Loucy (cell line): ENCODE results near the gene DAB1.

Experiments
- H2AFZ ChIP-seq: fragments of 200-600 bp; sonication (generic); 2 replicates; pipeline ENCODE4 v1.6.0; 2016; ENCODE audit warnings: antibody characterized with exemption, mild to moderate bottlenecking, low read length, moderate library complexity
- H3F3A ChIP-seq: fragments of 200-600 bp; 2 replicates; pipeline ENCODE4 v1.6.0; 2016; ENCODE audit warnings: antibody characterized with exemption, low read depth, mild to moderate bottlenecking
- H3K27me3 ChIP-seq: fragments of 200-600 bp; sonication (generic); 2 replicates; pipeline ENCODE4 v1.6.1; 2014; ENCODE audit warnings: low read length, mild to moderate bottlenecking; ENCODE audit not compliant: insufficient read depth, poor library complexity, severe bottlenecking
- H3K36me3 ChIP-seq: fragments of 200-600 bp; sonication (generic); 2 replicates; pipeline ENCODE4 v1.6.1; 2016; ENCODE audit warnings: low read length; ENCODE audit not compliant: insufficient read depth
- H3K4me1 ChIP-seq: fragments of 200-600 bp; sonication (generic); 2 replicates; pipeline ENCODE4 v1.5.1; 2014; ENCODE audit warnings: low read length, mild to moderate bottlenecking; ENCODE audit not compliant: insufficient read depth, poor library complexity, severe bottlenecking
- H3K4me2 ChIP-seq: fragments of 200-600 bp; sonication (generic); 2 replicates; pipeline ENCODE4 v1.6.0; 2014; ENCODE audit warnings: antibody characterized with exemption, low read length, low read depth, mild to moderate bottlenecking; ENCODE audit not compliant: poor library complexity, severe bottlenecking
- H3K4me3 ChIP-seq: fragments of 200-600 bp; sonication (generic); 2 replicates; pipeline ENCODE4 v1.5.1; 2014; ENCODE audit warnings: low read length, mild to moderate bottlenecking, mixed read lengths; ENCODE audit not compliant: poor library complexity, severe bottlenecking
- H3K79me2 ChIP-seq: fragments of 200-600 bp; sonication (generic); 2 replicates; pipeline ENCODE4 v1.6.1; 2014; ENCODE audit warnings: low read length; ENCODE audit not compliant: insufficient read depth
- H3K9ac ChIP-seq: fragments of 200-600 bp; sonication (generic); 2 replicates; pipeline ENCODE4 v1.6.0; 2014; ENCODE audit warnings: mild to moderate bottlenecking, low read depth, low read length, moderate library complexity; ENCODE audit not compliant: poor library complexity, severe bottlenecking
- H3K9me2 ChIP-seq: fragments of 200-600 bp; sonication (generic); replicated peaks from 2 replicates; pipeline ENCODE4 v1.6.1; 2016; ENCODE audit warnings: low read depth, low read length, mixed read lengths
- H3K9me3 ChIP-seq: fragments of 200-600 bp; sonication (generic); 2 replicates; pipeline ENCODE4 v1.6.1; 2014; ENCODE audit warnings: mild to moderate bottlenecking, antibody characterized with exemption, low read length, low read depth; ENCODE audit not compliant: insufficient read depth
- H4K20me1 ChIP-seq: fragments of 200-600 bp; sonication (generic); 2 replicates; pipeline ENCODE4 v1.6.0; 2014; ENCODE audit warnings: antibody characterized with exemption, low read length, mild to moderate bottlenecking; ENCODE audit not compliant: insufficient read depth, poor library complexity, severe bottlenecking
- CTCF ChIP-seq: fragments of 200-600 bp; sonication (generic); conservative IDR thresholded peaks from 2 replicates; pipeline ENCODE4 v1.5.1; 2014; ENCODE audit warnings: mild to moderate bottlenecking, antibody characterized with exemption, low read length
- EZH2phosphoT487 ChIP-seq: fragments of 200-600 bp; IDR thresholded peaks from 2 replicates; pipeline ENCODE4 v1.6.1; 2018; ENCODE audit warnings: antibody characterized with exemption, mild to moderate bottlenecking, moderate library complexity, borderline replicate concordance

DAB1 gene

GRCh38 chr1:56968878-56969495 is 454.9 kb downstream of the DAB1 start:
- H2AFZ ChIP-seq, result no peak overlapping the region
- TF ChIP-seq EZH2phosphoT487, result no peak
- TF ChIP-seq CTCF, result no peak
- H3F3A ChIP-seq, result no peaks in the 10 kb centered on the region
- no peaks in the 10 kb centered on the region for H3K27me3 ChIP-seq
- no peak overlapping the region for H3K9ac ChIP-seq
- H3K9me3 ChIP-seq, result no peaks in the 10 kb centered on the region
- H3K4me1 ChIP-seq, result no peaks in the 10 kb centered on the region
- no peak overlapping the region for H3K4me3 ChIP-seq
- no peaks in the 10 kb centered on the region for H3K79me2 ChIP-seq
- H3K9me2 ChIP-seq, result no peaks in the 10 kb centered on the region
- H3K36me3 ChIP-seq, result no peaks in the 10 kb centered on the region
- H3K4me2 ChIP-seq, result no peak overlapping the region
- no peaks in the 10 kb centered on the region for H4K20me1 ChIP-seq

GRCh38 chr1:56967900-56968832 is 455.7 kb downstream of the DAB1 start:
- H3K4me1 ChIP-seq, result no peaks in the 10 kb centered on the region
- no peaks in the 10 kb centered on the region for H3K36me3 ChIP-seq
- no peaks in the 10 kb centered on the region for H3K27me3 ChIP-seq
- no peaks in the 10 kb centered on the region for H3F3A ChIP-seq
- H3K9me3 ChIP-seq, result no peaks in the 10 kb centered on the region
- H3K79me2 ChIP-seq, result no peaks in the 10 kb centered on the region
- no peak for TF ChIP-seq EZH2phosphoT487
- peak; percentile 45 for TF ChIP-seq CTCF
- no peak overlapping the region for H3K4me3 ChIP-seq
- H2AFZ ChIP-seq, result no peak overlapping the region
- no peaks in the 10 kb centered on the region for H4K20me1 ChIP-seq
- H3K9me2 ChIP-seq, result no peaks in the 10 kb centered on the region
- H3K4me2 ChIP-seq, result no peak overlapping the region
- H3K9ac ChIP-seq, result no peak overlapping the region

- Histone ChIP-seq H3K79me2 (no peaks in the 10 kb centered on the region), H3K4me3 (no peak overlapping the region), H2AFZ (no peak overlapping the region), H3K4me1 (no peaks in the 10 kb centered on the region), H3K9me2 (no peaks in the 10 kb centered on the region), H3K4me2 (no peak overlapping the region), H4K20me1 (no peaks in the 10 kb centered on the region), H3K27me3 (no peaks in the 10 kb centered on the region), H3K9ac (no peak overlapping the region), H3F3A (no peaks in the 10 kb centered on the region), H3K9me3 (no peaks in the 10 kb centered on the region), H3K36me3 (no peaks in the 10 kb centered on the region)
- TF ChIP-seq CTCF (no peak), EZH2phosphoT487 (no peak)
Observed at GRCh38 chr1:56967355-56967754, 456.5 kb downstream of the DAB1 start.
